GM19240 (cell line): Measurements from ENCODE around the gene CREB3L2.

Experiments used
- DNase-seq: peaks from one replicate; pipeline ENCODE4 v3.0.0; 2011; ENCODE audit warnings: low spot score; ENCODE audit not compliant: insufficient read length

Gene CREB3L2

GRCh38 chr7:137903382-137904169 is 98.3 kb downstream of the CREB3L2 start:
- peak; percentile 55 for DNase-seq

- no peak for DNase-seq
Observed at GRCh38 chr7:137900137-137900536, 101.7 kb downstream of the CREB3L2 start.

GRCh38 chr7:137898839-137899721 is 102.8 kb downstream of the CREB3L2 start:
- DNase-seq: no peak

- DNase-seq: no peak
Observed at GRCh38 chr7:137895301-137896221, 106.3 kb downstream of the CREB3L2 start.

- DNase-seq: no peak
Observed at GRCh38 chr7:137893143-137893742, 108.6 kb downstream of the CREB3L2 start.

- no peak for DNase-seq
Observed at GRCh38 chr7:137891016-137891655, 110.8 kb downstream of the CREB3L2 start.

GRCh38 chr7:137890449-137890921 is 111.4 kb downstream of the CREB3L2 start:
- DNase-seq: no peak

GRCh38 chr7:137888241-137888640 is 113.6 kb downstream of the CREB3L2 start:
- no peak for DNase-seq

GRCh38 chr7:137886746-137887145 is 115.1 kb downstream of the CREB3L2 start:
- DNase-seq: no peak

GRCh38 chr7:137886281-137886680 is 115.6 kb downstream of the CREB3L2 start:
- no peak for DNase-seq

GRCh38 chr7:137885678-137886077 is 116.2 kb downstream of the CREB3L2 start:
- no peak for DNase-seq

GRCh38 chr7:137882806-137883205 is 119.1 kb downstream of the CREB3L2 start:
- DNase-seq: no peak

- no peak for DNase-seq
Observed at GRCh38 chr7:137882261-137882668, 119.6 kb downstream of the CREB3L2 start.

GRCh38 chr7:137881607-137882260 is 120.2 kb downstream of the CREB3L2 start:
- DNase-seq: no peak

- no peak for DNase-seq
Observed at GRCh38 chr7:137880432-137880831, 121.5 kb downstream of the CREB3L2 start.

GRCh38 chr7:137879357-137880158 is 122.3 kb downstream of the CREB3L2 start:
- DNase-seq: no peak

GRCh38 chr7:137878333-137878961 is 123.4 kb downstream of the CREB3L2 start:
- DNase-seq: no peak

- no peak for DNase-seq
Observed at GRCh38 chr7:137877027-137877675, 124.7 kb downstream of the CREB3L2 start.
